HCT116 (cell line): ENCODE measurements around the gene CHD3. TPM values are rescaled to one million over a fixed set of nuclear protein-coding genes. Genes with fewer than 3 reads are reported as not detected.
"Not testable (repeated sequence)": the region's sequence is repeated elsewhere in the genome, so short reads cannot be mapped to it uniquely, and the experiment has no call there.

ENCODE experiments used
- ATAC-seq: fragments of 200-7000 bp; cut with Tn5 transposase; 2 replicates; pipeline ENCODE4 v1.9.1; 2020; ENCODE audit warnings: mild to moderate bottlenecking, moderate library complexity
- BruUV-seq: library from RNA; stranded (reverse); fragments of 400-500 nt; replicated peaks from 2 replicates; lab custom pipeline; 2021; lab: Mats Ljungman, UMichigan
- CTCF ChIA-PET: fragments of 300-600 bp; sonication (Branson Sonifier 250); formaldehyde crosslinking; loops from one replicate; lab custom pipeline; 2021; ENCODE audit warnings: antibody characterized with exemption; lab: Charles Lee
- POLR2A ChIA-PET: fragments of 300-600, 350-600 bp; sonication (Branson Sonifier 250); formaldehyde crosslinking; loops from one replicate; lab custom pipeline; 2021; ENCODE audit warnings: antibody characterized with exemption; lab: Charles Lee
- RAD21 ChIA-PET, 2 experiments: fragments of 300-600 bp; sonication (Branson Sonifier 250); formaldehyde crosslinking; loops; one replicate each; lab custom pipeline; 2023; ENCODE audit warnings: low total read pairs in 2 of 2; ENCODE audit not compliant: uncharacterized antibody in 2 of 2, unreplicated experiment in 2 of 2, low non-redundant PET in 1 of 2; lab: Charles Lee
- DNase-seq: peaks from one replicate; pipeline ENCODE4 v3.0.0-alpha.2; 2010; ENCODE audit warnings: low read depth, low spot score
- H2AFZ ChIP-seq: fragments of 200-600 bp; shearing (Covaris generic), sonication (generic); 2 replicates; pipeline ENCODE4 v1.6.1; 2017; ENCODE audit warnings: low read depth, mixed run types, mixed read lengths, antibody characterized with exemption, low read length; ENCODE audit not compliant: poor library complexity, severe bottlenecking
- H3K27ac ChIP-seq: 2 replicates; pipeline ENCODE4 v1.5.1; 2012; ENCODE audit warnings: low read depth, low read length
- H3K27me3 ChIP-seq: fragments of 200-600 bp; sonication (generic); 2 replicates; pipeline ENCODE4 v1.6.1; 2016; ENCODE audit warnings: mixed run types, low read length, mixed read lengths; ENCODE audit not compliant: insufficient read depth
- H3K36me3 ChIP-seq, 2 experiments: fragments of 200-500 bp in 1 of 2; fragments of 200-600 bp in 1 of 2; sonication (Bioruptor generic) in 1 of 2; sonication (generic) in 1 of 2; 2 replicates each; pipeline versions ENCODE4 v1.5.1 to v1.6.1; 2014 to 2016; ENCODE audit warnings: low read length in 2 of 2, inconsistent platforms in 1 of 2, mixed read lengths in 1 of 2, mixed run types in 1 of 2; ENCODE audit not compliant: insufficient read depth in 2 of 2, control insufficient read depth in 1 of 2
- H3K4me1 ChIP-seq, 2 experiments: fragments of 200-600 bp in 1 of 2; sonication (generic) in 1 of 2; 2 replicates each; pipeline versions ENCODE4 v1.5.1 to v1.6.1; 2012 to 2017; ENCODE audit warnings: low read length in 2 of 2, inconsistent platforms in 1 of 2, mild to moderate bottlenecking in 1 of 2, mixed read lengths in 1 of 2, mixed run types in 1 of 2, moderate library complexity in 1 of 2; ENCODE audit not compliant: insufficient read depth in 2 of 2, control insufficient read depth in 1 of 2
- H3K4me2 ChIP-seq: fragments of 200-600 bp; sonication (generic); 2 replicates; pipeline ENCODE4 v1.6.1; 2017; ENCODE audit warnings: mixed run types, low read length, mixed read lengths
- H3K4me3 ChIP-seq, 2 experiments: fragments of 200-600 bp in 1 of 2; sonication (generic) in 1 of 2; replicated peaks in 1 of 2; 2 replicates each; pipeline ENCODE4 v1.5.1; 2011 to 2016; ENCODE audit warnings: low read length in 2 of 2, control low read depth in 1 of 2, low read depth in 1 of 2, mild to moderate bottlenecking in 1 of 2, mixed read lengths in 1 of 2, mixed run types in 1 of 2
- H3K79me2 ChIP-seq: fragments of 200-600 bp; sonication (generic); 2 replicates; pipeline ENCODE4 v1.6.1; 2017; ENCODE audit warnings: mild to moderate bottlenecking, mixed run types, low read length, moderate library complexity, mixed read lengths; ENCODE audit not compliant: insufficient read depth
- H3K9ac ChIP-seq: fragments of 200-600 bp; sonication (generic); 2 replicates; pipeline ENCODE4 v1.6.1; 2016; ENCODE audit warnings: low read length, mixed read lengths
- H3K9me2 ChIP-seq: fragments of 200-600 bp; sonication (generic), shearing (Covaris generic); 2 replicates; pipeline ENCODE4 v1.6.1; 2017; ENCODE audit warnings: mixed run types, mild to moderate bottlenecking, moderate library complexity; ENCODE audit not compliant: insufficient read depth
- H3K9me3 ChIP-seq, 2 experiments: fragments of 200-500 bp in 1 of 2; fragments of 200-600 bp in 1 of 2; sonication (Bioruptor generic) in 1 of 2; sonication (generic) in 1 of 2; 2 replicates each; pipeline ENCODE4 v1.6.1; 2014 to 2017; ENCODE audit warnings: low read length in 2 of 2, mixed read lengths in 2 of 2, inconsistent platforms in 1 of 2, low read depth in 1 of 2, mild to moderate bottlenecking in 1 of 2, mixed run types in 1 of 2, moderate library complexity in 1 of 2; ENCODE audit not compliant: control insufficient read depth in 1 of 2, insufficient read depth in 1 of 2
- H4K20me1 ChIP-seq: fragments of 200-600 bp; sonication (generic), shearing (Covaris generic); 2 replicates; pipeline ENCODE4 v1.6.1; 2017; ENCODE audit warnings: mixed run types, mild to moderate bottlenecking, moderate library complexity; ENCODE audit not compliant: insufficient read depth
- CBX3 ChIP-seq: IDR thresholded peaks from 2 replicates; pipeline ENCODE4 v1.6.1; 2012; ENCODE audit warnings: low read depth
- REST ChIP-seq: IDR thresholded peaks from 2 replicates; pipeline ENCODE4 v1.6.1; 2012; ENCODE audit warnings: low read depth
- SIN3A ChIP-seq: IDR thresholded peaks from 2 replicates; pipeline ENCODE4 v1.6.1; 2012; ENCODE audit warnings: low read depth
- SP1 ChIP-seq: IDR thresholded peaks from 2 replicates; pipeline ENCODE4 v1.6.1; 2012; ENCODE audit warnings: low read depth
- intact Hi-C: fragments of 100-400 bp; cut with micrococcal nuclease; formaldehyde crosslinking; loops from 2 replicates; pipeline ENCODE4 v1.10.0; 2022
- total RNA-seq: library from RNA; stranded (reverse); gene quantifications from one replicate; pipeline ENCODE4 v1.2.1, GENCODE V29; 2021; ENCODE audit not compliant: unreplicated experiment

The CHD3 gene
- total RNA-seq, 1 experiment from 2014 or later = 54.8 TPM

GRCh38 chr17:7950578-7950977 lies 62.0 kb downstream of the CHD3 start:
- Histone ChIP-seq H4K20me1 (no peaks in the 10 kb centered on the region), H3K27ac (no peak overlapping the region), H3K36me3 (peaks cover 26 to 33% of the 10 kb centered on the region in 2 experiments; a peak in 3 of 4 replicates), H3K9ac (no peak overlapping the region), H3K4me1 (no peaks in the 10 kb centered on the region), H3K79me2 (no peaks in the 10 kb centered on the region), H3K4me2 (no peak overlapping the region), H3K4me3 (no peak overlapping the region), H3K9me2 (no peaks in the 10 kb centered on the region), H3K27me3 (no peaks in the 10 kb centered on the region), H2AFZ (no peak overlapping the region), H3K9me3 (no peaks in the 10 kb centered on the region)
- CTCF ChIA-PET = no interaction called here
- TF ChIP-seq SIN3A = no peak
- TF ChIP-seq CBX3 = no peak
- no peak for TF ChIP-seq REST
- RAD21 ChIA-PET = no interaction called here
- intact Hi-C loops = no loop called here
- DNase-seq (no peak), ATAC-seq (no peak)
- POLR2A ChIA-PET = no interaction called here
- BruUV-seq = no TSS peak

GRCh38 chr17:7951143-7951792 lies 62.7 kb downstream of the CHD3 start:
- BruUV-seq = no TSS peak
- Histone ChIP-seq H3K4me3 (no peak overlapping the region), H4K20me1 (no peaks in the 10 kb centered on the region), H3K4me2 (no peak overlapping the region), H3K79me2 (no peaks in the 10 kb centered on the region), H3K36me3 (peaks cover 20 to 27% of the 10 kb centered on the region in 2 experiments; a peak in 3 of 4 replicates), H3K4me1 (no peaks in the 10 kb centered on the region), H3K9ac (no peak overlapping the region), H3K27ac (no peak overlapping the region), H3K27me3 (no peaks in the 10 kb centered on the region), H3K9me2 (no peaks in the 10 kb centered on the region), H2AFZ (no peak overlapping the region), H3K9me3 (no peaks in the 10 kb centered on the region)
- no peak for TF ChIP-seq SP1
- intact Hi-C loops = no loop called here
- DNase-seq = no peak
- CTCF ChIA-PET = no interaction called here
- POLR2A ChIA-PET = no interaction called here
- ATAC-seq = no peak
- RAD21 ChIA-PET = no interaction called here

GRCh38 chr17:7953266-7953665 lies 64.7 kb downstream of the CHD3 start:
- CTCF ChIA-PET = interaction anchor here (1.2 kb wide), 1 partner anchor 62 kb away, joined by 3 read pairs; no protein-coding TSS in a partner anchor
- intact Hi-C loops, H3K4me1 ChIP-seq, POLR2A ChIA-PET, ATAC-seq, BruUV-seq, RAD21 ChIA-PET, H3K27me3 ChIP-seq, H3K4me3 ChIP-seq, H3K9me2 ChIP-seq, H4K20me1 ChIP-seq, DNase-seq, H3K9me3 ChIP-seq, H2AFZ ChIP-seq, H3K9ac ChIP-seq, H3K27ac ChIP-seq, H3K79me2 ChIP-seq, H3K4me2 ChIP-seq: not testable (repeated sequence)
- H3K36me3 ChIP-seq = peaks cover 5 to 15% of the 10 kb centered on the region in 2 experiments; a peak in 3 of 4 replicates
